Measurements from ENCODE around the gene L3HYPDH.
A peak's percentile ranks its signal among the peaks of the same experiment; 100 is the strongest.
"Not testable (repeated sequence)": the region's sequence is repeated elsewhere in the genome, so short reads cannot be mapped to it uniquely, and the experiment has no call there.

L3HYPDH gene

DNA sequence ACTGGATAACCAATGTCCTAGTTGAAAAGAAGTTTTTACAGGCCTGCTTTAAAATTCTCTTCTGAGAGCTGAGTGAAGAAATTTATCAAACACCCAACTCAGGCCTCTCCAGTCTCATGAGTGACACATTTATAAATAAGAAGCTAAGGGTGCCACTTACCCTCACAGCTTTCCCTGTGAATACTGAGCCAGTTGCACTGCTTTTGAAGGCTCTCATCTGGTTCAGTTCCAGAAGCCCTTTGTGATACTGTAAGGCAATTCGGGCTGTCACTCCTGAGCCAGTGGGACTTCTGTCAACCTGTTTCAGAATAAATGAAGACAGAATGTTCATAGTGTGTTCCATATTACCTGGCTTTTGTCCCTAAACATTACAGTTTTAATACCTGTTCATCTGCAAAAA lies 8.5 kb downstream of the L3HYPDH start:
- no peak for DNase-seq

DNA sequence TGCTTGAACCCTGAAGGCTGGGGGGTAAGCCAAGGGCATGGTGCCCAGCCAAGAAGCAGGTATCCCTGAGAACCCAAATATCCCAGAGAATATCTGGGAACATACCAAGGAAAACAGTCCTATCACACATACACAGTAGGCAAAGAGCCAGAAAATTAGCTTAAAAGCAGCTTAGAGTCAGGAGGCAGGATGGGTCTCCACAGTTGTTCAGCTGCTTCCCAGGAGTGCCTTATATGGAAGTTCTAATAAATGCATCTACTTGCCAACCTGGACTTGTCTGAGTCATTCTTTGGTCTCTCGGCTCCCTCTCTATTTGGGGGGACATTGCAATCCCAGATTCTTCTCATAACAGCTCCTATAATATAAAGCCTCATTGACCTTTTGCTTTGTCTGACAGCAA lies 10.0 kb downstream of the L3HYPDH start:
- no peak for DNase-seq

DNA sequence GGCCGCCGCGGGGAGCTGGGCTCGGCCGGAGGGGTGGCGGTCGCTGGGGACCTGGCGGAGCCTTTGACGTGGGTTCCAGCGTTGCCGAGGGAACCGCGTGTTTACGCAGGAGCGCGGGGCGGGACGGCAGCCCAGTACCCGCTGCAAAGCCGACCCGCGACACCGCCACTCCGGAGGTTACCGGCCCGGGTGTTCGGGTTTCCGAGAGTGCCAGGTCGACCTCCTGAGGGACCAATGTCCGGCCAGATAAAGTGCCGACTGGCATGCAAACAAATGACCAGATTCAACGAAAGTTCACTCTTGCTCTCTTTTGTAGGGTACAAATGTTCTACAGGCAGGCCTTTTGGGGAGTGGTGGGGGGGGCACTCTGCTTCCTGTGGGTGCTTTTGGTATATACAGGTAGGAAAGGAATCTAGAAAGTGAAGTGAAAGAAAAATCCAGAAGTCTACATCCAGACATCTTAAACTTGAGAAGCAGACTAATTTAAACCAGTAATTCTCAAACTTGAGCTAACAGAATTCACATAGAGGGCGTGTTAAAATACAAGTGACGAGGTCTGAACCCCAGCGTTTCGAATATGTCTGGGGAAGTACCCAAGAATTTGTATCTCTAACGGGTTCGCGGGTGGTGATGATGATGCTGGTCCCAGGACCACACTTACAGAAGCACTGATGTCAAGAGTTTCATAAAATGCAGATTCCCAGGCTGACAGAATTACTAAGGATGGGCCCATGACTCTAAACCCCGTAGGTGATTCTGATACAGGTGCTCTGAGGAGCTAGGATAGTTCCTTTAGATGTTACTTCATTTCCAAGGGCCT lies 18.7 kb downstream of the L3HYPDH start, which contains the start of gene GPR135:
GPR135 (minus strand) TSS at position 65 of the 820 bp plus-strand sequence. CDS start 154 bp downstream, outside the sequence.
- DNase-seq = no peak

DNA sequence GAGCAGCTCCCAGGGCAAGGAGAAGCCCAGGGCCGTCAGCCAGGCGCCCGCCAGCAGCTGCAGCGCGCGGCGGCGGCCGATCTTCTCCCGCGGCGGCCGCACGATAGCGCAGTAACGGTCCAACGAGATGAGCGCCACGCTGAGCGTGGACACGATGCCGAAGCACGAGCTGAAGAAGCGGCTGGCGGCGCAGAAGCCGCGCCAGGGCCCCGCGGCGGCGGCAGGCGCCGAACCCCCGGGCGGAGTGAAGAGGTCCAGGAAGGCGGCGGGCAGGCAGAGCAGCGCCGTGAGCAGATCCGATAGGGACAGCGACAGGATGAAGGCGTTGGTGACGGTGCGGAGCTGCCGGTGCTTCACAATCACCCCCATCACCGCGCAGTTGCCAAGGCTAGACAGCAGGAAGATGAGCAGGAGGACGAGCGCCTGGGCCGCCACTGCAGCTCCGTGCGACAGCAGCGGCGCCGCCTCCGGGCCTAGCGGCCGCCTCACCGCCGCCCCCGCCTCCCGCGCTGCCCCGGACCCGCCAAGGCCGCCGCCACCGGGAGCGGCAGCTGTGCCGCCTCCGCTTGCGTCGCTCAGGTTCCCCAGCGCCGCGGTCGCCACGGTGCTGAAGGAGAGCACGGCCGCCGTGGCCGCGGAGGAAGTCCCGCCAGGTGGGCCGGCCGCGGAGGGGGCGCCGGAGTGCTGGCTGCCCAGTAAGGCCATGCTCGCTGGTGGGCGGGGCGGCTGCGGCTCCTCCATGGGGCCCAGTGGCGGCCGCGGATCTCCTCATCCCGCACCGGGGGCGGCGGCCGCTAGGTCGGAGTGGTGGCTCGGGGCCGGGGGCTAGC lies 19.5 kb downstream of the L3HYPDH start:
- DNase-seq = peak; percentile 30

DNA sequence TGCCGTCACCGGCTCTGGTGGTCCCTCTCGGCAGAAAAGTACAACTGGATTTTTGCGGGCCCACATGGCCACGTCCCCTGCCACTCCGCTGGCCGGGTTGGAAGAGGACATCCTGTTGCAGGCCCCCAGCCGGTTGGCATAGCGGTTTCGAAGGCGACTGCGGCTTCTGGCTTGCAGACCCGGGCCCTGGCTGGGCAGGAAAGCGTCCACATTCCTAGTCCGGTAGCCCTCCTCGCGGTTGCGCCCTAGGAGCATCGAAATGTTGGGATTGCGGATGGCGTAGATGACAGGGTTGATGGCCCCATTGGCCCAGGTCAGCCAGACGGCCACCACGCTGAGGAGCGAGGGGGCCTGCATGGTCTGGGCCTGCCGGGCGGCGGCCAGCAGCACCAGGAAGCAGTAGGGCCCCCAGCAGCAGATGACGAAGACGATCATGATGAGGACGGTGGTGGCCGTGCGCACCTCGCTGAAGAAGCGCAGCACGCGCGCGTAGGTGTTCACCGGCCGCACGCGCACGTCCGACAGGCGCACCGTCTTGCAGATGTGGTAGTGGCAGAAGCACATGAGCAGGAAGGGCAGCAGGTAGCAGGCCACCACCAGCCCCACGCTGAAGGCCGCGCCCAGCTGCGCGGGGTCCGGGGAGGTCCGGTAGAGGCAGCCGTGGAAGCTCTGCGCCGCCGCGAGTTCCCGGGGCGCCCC lies 20.3 kb downstream of the L3HYPDH start:
- no peak for DNase-seq

DNA sequence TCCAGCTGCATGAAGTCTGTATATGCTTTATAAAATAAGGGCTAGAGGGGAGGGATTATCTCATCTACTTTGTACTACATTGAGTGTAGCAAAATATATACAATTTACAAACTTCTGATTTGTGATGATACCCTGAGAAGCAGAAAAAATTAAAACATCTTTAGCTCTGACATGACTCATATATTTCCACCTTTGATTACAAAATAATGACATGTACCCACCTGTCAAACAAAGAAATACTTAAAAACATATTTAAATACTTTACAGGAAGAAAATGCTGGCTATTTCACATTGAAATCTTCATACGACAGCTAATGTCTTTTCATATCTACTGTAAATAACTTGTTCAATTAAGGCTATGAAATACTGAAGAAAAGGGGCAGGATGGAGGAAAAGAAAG lies 22.3 kb downstream of the L3HYPDH start:
- no peak for DNase-seq

DNA sequence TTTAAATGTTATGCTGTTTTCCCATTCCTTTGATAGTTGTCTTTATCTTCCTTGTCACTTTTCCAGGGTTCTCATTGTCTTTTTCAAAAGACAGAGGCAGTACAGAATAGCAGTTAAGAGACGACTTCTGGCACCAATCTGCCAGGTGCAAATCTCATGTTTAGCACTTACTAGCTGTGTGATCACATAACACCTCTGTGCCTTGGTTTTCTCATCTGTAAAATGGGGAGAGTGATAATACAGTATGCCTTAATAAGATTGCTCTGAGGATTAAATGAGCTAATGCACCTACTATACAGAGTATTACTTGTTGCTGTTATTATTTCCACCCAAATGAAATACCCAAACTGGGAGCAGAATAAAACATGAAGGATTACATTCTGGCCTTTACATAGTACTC lies 23.8 kb downstream of the L3HYPDH start:
- DNase-seq = no peak

DNA sequence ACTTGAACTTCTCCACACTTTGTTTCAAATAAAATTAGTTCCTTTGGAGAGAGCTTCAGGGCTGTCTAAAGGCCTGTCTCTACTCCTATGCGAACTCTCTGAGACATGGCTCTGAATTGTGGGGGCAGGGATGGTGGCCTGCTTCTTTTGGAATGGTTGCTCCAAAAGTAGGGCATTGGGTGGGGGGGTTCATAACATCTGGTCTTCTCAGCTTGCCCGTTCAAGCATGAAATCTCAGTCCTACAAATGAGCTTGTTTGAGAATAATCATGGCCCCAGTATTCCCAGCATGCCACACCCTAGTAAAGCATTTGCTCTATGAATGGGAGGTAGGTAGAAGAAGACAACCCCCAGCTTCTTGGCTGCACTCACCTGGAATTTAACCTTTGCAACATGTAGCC lies 25.7 kb downstream of the L3HYPDH start:
- DNase-seq = no peak

DNA sequence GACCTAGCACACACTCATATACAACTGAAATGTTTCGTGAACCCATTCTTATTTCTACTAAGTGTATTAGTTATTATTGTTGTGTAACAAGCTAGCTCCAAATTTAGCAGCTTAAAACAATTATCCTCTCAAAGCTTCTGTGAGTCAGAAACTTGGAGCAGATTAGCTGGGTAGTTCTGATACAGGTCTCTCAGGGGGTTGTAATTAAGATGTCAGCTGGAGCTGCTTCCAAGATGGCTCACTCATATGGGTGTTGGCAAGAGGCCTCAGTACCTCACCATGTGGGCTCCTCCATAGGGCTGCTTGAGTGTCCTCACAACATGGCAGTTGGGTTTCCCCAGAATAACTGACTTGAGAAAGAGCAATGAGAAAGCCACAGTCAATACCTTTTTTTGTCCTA lies 28.8 kb downstream of the L3HYPDH start:
- DNase-seq = no peak

DNA sequence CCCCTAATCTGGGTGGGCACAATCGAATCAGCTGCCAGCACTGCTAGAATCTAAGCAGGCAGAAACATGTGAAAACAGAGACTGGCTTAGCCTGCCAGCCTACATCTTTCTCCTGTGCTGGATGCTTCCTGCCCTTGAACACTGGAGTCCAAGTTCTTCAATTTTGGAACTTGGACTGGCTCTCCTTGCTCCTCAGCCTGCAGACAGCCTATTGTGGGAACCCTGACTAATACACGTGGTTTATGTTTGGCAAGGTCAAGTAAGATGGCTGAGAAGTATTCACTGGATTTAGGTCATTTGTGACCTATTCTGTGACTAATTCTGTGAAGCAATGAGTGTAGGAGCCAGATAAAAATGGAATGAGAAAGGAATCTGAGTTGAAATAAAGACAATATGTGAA lies 30.1 kb downstream of the L3HYPDH start:
- peak; percentile 34 for DNase-seq

DNA sequence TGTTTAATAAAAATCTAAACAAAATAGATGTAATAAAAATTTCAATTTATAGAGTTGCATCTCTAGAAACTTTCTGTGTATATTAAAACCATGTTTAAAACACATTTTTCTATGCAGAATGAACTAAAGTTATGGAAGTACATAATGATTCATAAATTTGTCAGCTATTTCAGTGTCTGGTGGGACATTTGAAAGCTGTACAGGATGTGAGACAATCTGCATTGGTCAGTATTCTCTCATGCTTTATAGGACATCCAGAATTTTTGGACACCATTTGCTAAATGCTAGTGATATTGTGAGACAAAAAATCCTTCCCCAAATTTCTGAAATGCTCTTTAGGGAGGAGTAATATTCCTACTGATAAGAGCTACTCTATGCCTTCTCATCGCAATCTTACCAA lies 32.4 kb downstream of the L3HYPDH start:
- no peak for DNase-seq

DNA sequence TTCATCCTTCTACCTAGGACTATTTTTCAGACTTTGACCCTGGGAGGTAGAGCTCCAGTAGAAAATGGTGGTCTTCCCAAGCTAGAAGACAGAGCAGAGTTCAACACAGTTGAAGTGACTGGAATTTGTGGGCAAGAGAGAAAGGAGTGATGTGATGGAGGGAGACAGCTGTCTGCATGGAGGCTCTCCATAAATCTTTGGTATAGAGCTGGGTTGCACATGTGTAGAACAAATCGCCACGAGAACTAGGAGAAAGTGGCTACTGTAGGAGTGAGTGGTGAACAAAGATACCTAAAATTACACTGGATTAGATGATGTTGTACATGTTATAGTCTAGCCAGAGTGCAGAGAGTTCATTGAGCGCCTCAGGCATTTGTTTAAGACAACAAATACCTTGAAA lies 33.5 kb downstream of the L3HYPDH start:
- no peak for DNase-seq

DNA sequence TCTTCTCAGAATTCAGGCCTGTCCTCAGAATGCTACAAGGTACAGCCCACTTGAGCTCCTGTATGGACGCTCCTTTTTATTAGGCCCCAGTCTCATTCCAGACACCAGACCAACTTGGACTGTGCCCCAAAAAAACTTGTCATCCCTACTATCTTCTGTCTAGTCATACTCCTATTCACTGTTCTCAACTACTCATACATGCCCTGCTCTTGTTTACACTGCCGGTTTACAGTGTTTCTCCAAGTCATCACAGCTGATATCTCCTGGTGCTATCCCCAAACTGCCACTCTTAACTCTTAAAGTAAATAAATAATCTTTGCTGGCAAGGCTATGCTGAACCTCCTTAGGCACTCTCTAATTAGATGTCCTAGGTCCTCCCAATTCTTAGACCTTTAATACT lies 35.5 kb downstream of the L3HYPDH start:
- DNase-seq = not testable (repeated sequence)

DNA sequence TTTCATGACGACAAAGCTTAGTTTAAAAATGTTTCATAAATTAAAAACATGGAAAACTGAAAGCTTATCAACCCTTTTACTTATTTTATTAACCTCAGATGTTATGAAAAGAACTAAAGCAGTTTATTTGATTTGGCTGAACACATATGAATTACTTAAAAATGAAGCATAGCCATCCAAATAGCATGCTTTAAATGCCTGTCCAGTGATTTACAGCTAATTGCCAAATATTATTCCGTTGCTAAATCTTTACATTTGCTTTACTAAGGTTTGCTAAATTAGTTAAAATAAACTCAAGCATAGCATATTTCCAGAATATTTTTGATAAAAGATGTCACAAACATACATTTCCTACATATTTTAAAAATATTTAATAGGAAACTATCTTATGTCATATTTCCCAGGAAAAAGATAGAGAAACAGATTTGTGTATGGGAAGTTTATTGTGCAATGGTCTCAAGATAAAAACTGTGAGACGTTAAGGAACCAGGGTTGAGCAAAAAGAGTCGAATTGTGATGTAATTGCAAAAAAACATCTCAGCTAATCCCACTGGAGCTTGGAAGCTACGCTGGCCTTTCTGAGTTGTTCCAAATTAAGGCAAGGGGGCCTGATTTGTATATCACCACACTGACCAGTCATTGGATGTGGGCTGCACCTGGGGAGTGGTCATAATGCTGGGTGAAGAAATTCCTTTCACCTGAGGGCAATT lies 44.8 kb downstream of the L3HYPDH start:
- DNase-seq = peak; percentile 16

DNA sequence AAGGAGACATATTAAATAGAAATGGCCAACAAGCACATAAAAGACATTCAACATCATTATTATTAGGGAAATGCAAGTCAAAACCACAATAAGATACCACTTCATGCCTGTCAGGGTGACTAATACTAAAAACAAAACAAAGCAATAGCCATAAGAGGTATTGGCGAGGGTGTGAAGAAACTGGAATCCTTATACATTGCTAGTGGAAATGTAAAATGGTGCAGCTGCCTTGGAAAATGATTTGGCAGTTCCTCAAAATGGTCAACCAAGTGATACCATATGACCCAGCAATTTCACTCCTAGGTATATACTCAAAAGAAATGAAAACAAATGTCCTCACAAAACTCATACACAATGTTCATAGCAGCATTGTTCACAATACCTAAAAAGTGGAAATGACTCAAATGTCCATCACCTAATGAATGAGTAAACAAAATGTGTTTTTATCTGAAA lies 46.0 kb downstream of the L3HYPDH start:
- peak; percentile 21 for DNase-seq

DNA sequence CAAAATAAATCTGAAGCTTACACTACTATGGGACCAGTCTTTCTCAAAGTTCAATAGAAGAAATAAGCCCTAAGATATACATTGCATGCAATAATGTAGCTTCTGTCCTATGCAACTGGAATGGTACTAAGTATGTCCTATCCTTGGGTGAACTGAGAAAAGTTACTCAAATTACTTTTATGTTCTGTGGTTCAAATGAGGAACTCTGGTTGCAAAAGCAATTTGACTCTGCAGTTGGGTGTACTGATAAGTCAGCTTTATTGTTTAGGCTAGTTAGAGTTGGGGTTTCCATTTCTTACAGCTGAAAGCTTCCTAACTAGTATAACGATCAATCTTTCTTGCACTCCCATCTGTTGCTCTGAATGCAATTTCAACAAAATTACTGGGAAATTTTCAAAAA lies 48.2 kb downstream of the L3HYPDH start:
- peak; percentile 43 for DNase-seq

DNA sequence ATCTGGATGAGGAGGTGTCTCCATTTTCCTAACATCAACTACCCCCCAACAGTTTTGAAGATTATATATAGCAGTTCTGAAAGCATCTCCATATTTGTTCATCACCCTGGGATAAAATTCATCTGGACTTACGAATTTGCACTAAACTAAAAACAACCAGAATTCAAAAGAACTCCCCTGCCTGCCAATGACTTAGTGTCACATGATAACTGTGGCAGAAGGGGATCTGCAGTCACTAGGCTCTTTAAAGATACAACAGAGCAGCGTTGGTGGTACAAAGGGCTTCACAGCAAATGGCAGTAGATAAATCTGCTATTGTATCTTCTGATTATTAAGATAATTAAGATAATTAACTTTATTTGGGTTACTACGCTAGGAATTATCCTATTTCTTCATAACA lies 49.1 kb downstream of the L3HYPDH start:
- DNase-seq = no peak

DNA sequence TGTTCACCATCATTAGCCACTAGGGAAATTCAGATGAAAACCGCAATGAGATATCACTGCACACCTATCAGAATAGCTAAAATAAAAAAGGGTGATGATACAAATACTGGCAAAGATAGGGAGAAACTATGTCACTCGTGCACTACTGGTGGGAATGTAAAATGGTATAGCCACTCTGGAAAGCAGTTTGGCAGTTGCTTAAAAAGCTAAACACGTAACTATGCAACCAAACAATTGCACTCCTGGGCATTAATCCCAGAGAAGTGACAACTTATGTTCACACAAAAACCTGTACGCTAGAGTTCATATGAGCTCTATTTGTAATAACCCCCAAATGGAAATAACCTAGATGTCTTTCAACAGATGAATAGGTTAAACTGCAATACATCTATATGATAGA lies 54.4 kb downstream of the L3HYPDH start:
- no peak for DNase-seq

DNA sequence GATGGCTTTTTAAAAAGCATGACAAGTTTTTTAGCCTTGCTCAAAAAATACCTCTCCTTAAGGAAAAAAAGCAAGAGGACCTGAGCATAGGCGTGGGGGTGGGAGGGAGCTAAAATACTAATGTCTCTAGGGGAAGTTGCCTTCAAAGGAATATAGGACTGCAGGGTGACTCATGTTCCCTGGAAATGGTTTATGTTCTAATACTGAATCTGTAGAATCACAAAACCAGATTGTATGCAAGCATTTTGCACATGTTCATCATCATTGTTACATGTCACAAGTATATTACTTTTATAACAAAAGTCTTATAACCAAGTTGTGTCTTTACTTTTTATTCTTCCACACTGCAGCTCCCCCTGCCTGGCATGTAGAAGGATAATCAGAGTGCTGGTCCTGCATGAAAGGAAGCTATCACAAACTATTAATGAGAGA lies 55.6 kb downstream of the L3HYPDH start:
- DNase-seq = peak; percentile 63

DNA sequence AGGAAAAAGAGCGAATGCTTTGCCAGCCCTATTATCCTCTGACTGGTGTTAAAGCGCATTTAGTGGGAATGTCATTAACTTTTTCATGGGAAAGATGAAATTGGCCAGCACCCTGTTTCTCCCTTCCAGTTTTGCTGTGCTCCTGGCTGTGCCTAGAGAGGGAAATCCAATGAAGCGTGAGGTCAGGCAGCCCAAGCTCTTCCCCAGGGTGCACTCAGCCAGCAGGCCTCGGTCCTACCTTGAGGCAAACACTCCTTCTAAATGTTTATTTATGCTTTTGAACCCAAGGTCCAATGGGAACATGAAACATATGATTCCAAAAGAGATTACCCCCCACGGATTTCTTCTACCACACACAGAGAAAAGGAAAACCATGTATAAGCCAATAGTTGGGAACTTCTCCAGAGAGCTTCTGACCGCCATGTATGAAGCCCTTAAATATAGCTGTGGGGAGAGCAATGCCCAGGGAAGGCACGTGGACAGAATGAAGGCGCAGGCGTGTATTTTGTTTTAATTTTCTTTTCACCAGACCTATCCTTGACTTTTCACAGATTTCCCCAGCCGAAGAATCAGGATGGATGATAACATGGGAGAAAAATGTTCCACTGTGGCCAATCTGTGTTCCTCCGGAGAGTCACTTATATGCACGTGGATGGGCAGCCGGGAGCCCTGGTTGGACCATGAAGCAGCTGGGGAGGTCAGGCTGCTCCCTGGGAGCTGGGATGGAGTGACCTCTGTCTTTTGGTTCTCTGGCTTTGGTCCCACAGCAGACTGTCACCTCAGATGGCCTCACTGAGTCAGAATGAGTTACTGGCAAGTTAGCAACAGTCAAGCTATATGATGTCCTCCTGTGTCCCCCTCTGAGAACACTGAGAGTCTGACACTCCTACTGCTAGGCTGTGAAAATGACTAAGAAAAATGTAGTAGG lies 56.3 kb downstream of the L3HYPDH start:
- peak; percentile 51 for DNase-seq

DNA sequence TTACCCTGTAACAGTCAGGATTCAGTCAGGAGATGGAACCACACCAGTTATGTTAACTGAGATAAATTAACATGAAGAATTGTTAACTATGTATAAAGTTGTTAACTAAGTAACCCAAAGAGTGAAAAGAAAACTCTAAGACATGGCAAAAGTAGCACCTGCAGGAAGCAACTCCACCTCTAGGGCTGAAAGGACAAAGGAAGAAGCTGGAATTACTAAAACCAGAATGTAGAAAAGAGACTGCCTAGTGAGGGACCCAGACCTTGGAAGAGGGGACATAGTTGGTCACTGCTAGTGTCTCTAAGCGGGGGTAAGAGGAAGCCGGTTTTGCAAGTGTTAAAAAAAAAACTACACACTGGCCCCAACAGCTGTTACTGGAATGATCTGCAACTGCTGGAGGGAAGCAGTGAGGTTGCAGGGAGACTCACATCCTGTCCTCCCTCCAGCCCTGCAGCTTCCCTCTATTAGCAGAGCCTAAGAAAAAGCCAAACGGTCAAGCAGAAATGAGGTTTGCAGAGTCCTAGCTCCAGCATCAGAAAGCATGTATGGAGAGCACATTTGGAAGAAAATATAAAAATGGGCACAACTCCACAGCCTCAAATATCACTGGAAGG lies 58.8 kb downstream of the L3HYPDH start:
- DNase-seq = peak; percentile 43
